ENCODE measurements around the gene FOXE3.

FOXE3 gene

GRCh38 chr1:47465605-47466004 lies 49.5 kb downstream of the FOXE3 start:
- H3K36me3 ChIP-seq (ENCODE audit: control insufficient read depth, insufficient read depth, low read length): no peaks in the 10 kb centered on the region
- H3K27ac ChIP-seq (ENCODE audit: insufficient read depth, low read depth, low read length, poor library complexity, severe bottlenecking): no peak overlapping the region
- H3K9me3 ChIP-seq (ENCODE audit: control insufficient read depth, low read length): no peaks in the 10 kb centered on the region
- WGBS, 2 experiments: 84 to 85% methylated on average over 3 of the region's 3 CpGs
- H3K4me3 ChIP-seq (ENCODE audit: insufficient read depth, low read depth, low read length): no peak overlapping the region
- H3K27me3 ChIP-seq (ENCODE audit: control insufficient read depth, insufficient read depth, low read length, poor library complexity, severe bottlenecking): peaks cover 3% of the 10 kb centered on the region
- H3K4me1 ChIP-seq (ENCODE audit: control insufficient read depth, insufficient read depth, low read length): no peaks in the 10 kb centered on the region
